Liver (tissue), 9 donors: ENCODE results near the gene LYSMD3. TPM values are rescaled to one million over a fixed set of nuclear protein-coding genes. Genes with fewer than 3 reads are reported as not detected.

Experiments used
- DNase-seq: peaks from one replicate; pipeline ENCODE4 v3.0.0-alpha.2; 2017; ENCODE audit warnings: low spot score
- H3K27ac ChIP-seq, 2 donors: one replicate each; pipeline ENCODE4 v1.7.0; 2013; ENCODE audit warnings: inconsistent platforms in 2 of 2, low read length in 2 of 2, control low read depth in 1 of 2, low read depth in 1 of 2, mild to moderate bottlenecking in 1 of 2
- H3K27me3 ChIP-seq, 4 donors: one replicate each; pipeline versions ENCODE4 v1.6.1 to v1.7.0; 2013; ENCODE audit warnings: low read length in 3 of 4, inconsistent platforms in 1 of 4, mild to moderate bottlenecking in 1 of 4, moderate library complexity in 1 of 4; ENCODE audit not compliant: control insufficient read depth in 4 of 4, insufficient read depth in 4 of 4
- H3K36me3 ChIP-seq, 4 donors: one replicate each; pipeline versions ENCODE4 v1.6.1 to v1.7.0; 2013; ENCODE audit warnings: low read length in 3 of 4, mild to moderate bottlenecking in 3 of 4, low read depth in 1 of 4, moderate library complexity in 1 of 4; ENCODE audit not compliant: control insufficient read depth in 4 of 4, insufficient read depth in 3 of 4
- H3K4me1 ChIP-seq, 4 donors: one replicate each; pipeline versions ENCODE4 v1.6.1 to v1.7.0; 2013; ENCODE audit warnings: low read length in 3 of 4, mild to moderate bottlenecking in 3 of 4, moderate library complexity in 1 of 4; ENCODE audit not compliant: control insufficient read depth in 4 of 4, insufficient read depth in 4 of 4
- H3K4me3 ChIP-seq, 3 donors: one replicate each; pipeline versions ENCODE4 v1.6.1 to v1.7.0; 2013; ENCODE audit warnings: low read length in 3 of 3, control low read depth in 1 of 3, low read depth in 1 of 3, mild to moderate bottlenecking in 1 of 3
- H3K9ac ChIP-seq, 2 donors: one replicate each; pipeline ENCODE4 v1.7.0; 2013; ENCODE audit warnings: low read length in 2 of 2, mild to moderate bottlenecking in 2 of 2, moderate library complexity in 2 of 2, control low read depth in 1 of 2, low read depth in 1 of 2
- H3K9me3 ChIP-seq, 4 donors: one replicate each; pipeline versions ENCODE4 v1.6.1 to v1.7.0; 2013; ENCODE audit warnings: low read length in 3 of 4; ENCODE audit not compliant: control insufficient read depth in 4 of 4
- EGR1 ChIP-seq, 2 donors: IDR thresholded peaks; 2 replicates each; pipeline ENCODE4 v1.6.1; 2016 to 2018; ENCODE audit warnings: antibody characterized with exemption in 2 of 2, low read depth in 2 of 2
- FOXA1 ChIP-seq: IDR thresholded peaks from 2 replicates; pipeline ENCODE4 v1.6.1; 2016; ENCODE audit warnings: antibody characterized with exemption
- GABPA ChIP-seq, 2 donors: IDR thresholded peaks in 1 of 2; conservative IDR thresholded peaks in 1 of 2; 2 replicates each; pipeline ENCODE4 v1.6.1; 2016; ENCODE audit warnings: antibody characterized with exemption in 2 of 2, mild to moderate bottlenecking in 1 of 2, moderate library complexity in 1 of 2
- HNF4G ChIP-seq: IDR thresholded peaks from 2 replicates; pipeline ENCODE4 v1.6.1; 2016; ENCODE audit warnings: antibody characterized with exemption
- JUND ChIP-seq, 2 donors: IDR thresholded peaks; 2 replicates each; pipeline ENCODE4 v1.6.1; 2016; ENCODE audit warnings: antibody characterized with exemption in 2 of 2
- NR2F2 ChIP-seq: IDR thresholded peaks from 2 replicates; pipeline ENCODE4 v1.6.1; 2016; ENCODE audit warnings: antibody characterized with exemption
- RAD21 ChIP-seq, 2 donors: IDR thresholded peaks; 2 replicates each; pipeline ENCODE4 v1.6.1; 2016; ENCODE audit warnings: antibody characterized with exemption in 2 of 2, mild to moderate bottlenecking in 2 of 2
- RXRA ChIP-seq, 2 donors: IDR thresholded peaks; 2 replicates each; pipeline ENCODE4 v1.6.1; 2017 to 2018; ENCODE audit warnings: antibody characterized with exemption in 2 of 2, mild to moderate bottlenecking in 1 of 2
- SP1 ChIP-seq: IDR thresholded peaks from 2 replicates; pipeline ENCODE4 v1.6.1; 2018; ENCODE audit warnings: antibody characterized with exemption, mild to moderate bottlenecking
- YY1 ChIP-seq: IDR thresholded peaks from 2 replicates; pipeline ENCODE4 v1.6.1; 2016; ENCODE audit warnings: antibody characterized with exemption, mild to moderate bottlenecking
- WGBS: extraction: QIAGEN DNeasy Blood & Tissue Kit; methylation state at CpG from one replicate; pipeline ENCODE4 v1.1.7; 2013; 5-methylcytosine and 5-hydroxymethylcytosine counted together
- polyA plus RNA-seq, 2 donors: library from polyadenylated mRNA; stranded (reverse) in 1 of 2; unstranded in 1 of 2; fragments of 200-250 nt in 1 of 2; fragments of >200 nt in 1 of 2; fragmentation: Nextera tagmentation in 1 of 2; extraction: Ambion mirVana in 1 of 2; gene quantifications; one replicate each; pipeline versions ENCODE4 v1.2.1 to v1.2.3, GENCODE V29; 2013 to 2015
- total RNA-seq, 2 donors: library from RNA; depleted of rRNA; stranded (reverse); fragments of >200 nt; gene quantifications; one replicate each; pipeline ENCODE4 v1.2.3, GENCODE V29; 2014
- TF ChIP-seq, protein P1 (sequence below): IDR thresholded peaks from 2 replicates; pipeline ENCODE4 v1.6.1; 2016; ENCODE audit warnings: antibody characterized with exemption
- TF ChIP-seq, protein P2 (sequence below): IDR thresholded peaks from 2 replicates; pipeline ENCODE4 v1.6.1; 2016; ENCODE audit warnings: antibody characterized with exemption
- TF ChIP-seq, protein P3 (sequence below): fragments of 150-350 bp; IDR thresholded peaks from 2 replicates; pipeline ENCODE4 v1.5.1; 2017; ENCODE audit warnings: improper control_type of control experiment, low read depth, low read length; ENCODE audit not compliant: missing input control
- TF ChIP-seq, protein P4 (sequence below): IDR thresholded peaks from 2 replicates; pipeline ENCODE4 v1.6.1; 2016; ENCODE audit warnings: antibody characterized with exemption, mild to moderate bottlenecking
- donor health status: healthy.
- donor health status: healthy.
- donor health status: healthy.
- donor health status: healthy.
- donor health status: healthy.

The LYSMD3 gene
- total and polyA plus RNA-seq, 4 donors, result 8.8 to 23.6 (median 11.0) TPM

DNA sequence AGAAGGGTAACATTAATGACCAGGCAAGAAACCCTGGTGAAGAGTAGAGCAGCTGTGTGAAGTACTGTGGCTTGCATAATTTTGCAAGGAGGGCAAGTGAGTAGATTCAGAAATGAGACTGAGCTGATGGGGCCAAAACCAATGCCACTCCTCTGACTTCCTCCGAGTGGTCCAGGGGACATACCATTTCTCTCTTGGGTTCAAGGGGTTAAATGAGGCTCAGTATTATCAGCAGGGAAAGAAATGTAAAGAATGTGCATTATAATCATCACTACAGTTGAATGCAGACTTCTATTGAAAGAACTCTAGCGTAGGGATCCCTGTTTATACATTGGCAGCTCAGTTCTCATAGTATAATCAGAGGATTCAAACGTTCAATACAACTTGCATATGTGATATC lies 44.8 kb downstream of the LYSMD3 start:
- no peaks in the 10 kb centered on the region for H3K4me1 ChIP-seq

DNA sequence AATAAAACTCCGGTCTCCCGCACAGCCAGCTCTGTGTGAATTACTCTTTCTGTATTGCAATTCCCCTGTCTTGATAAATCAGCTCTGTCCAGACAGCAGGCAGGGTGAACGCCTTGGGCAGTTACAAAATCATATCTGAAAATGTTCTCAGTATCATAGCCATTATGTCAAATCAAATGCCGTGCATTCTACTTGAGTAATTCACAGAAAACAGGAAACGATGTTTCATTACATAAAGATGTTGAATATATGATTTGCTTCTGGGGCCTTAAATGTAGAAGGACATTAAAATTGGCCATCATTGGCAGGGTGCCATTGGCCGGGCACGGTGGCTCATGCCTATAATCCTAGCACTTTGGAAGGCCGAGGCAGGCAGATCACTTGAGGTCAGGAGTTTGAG lies 46.2 kb downstream of the LYSMD3 start:
- H3K36me3 ChIP-seq, result no peaks in the 10 kb centered on the region
- TF ChIP-seq, protein P1, sequence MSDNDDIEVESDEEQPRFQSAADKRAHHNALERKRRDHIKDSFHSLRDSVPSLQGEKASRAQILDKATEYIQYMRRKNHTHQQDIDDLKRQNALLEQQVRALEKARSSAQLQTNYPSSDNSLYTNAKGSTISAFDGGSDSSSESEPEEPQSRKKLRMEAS, result no peak
- no peak for TF ChIP-seq JUND (IDR thresholded peaks at IDR 0.05)
- no peak for TF ChIP-seq FOXA1
- TF ChIP-seq YY1, result no peak
- TF ChIP-seq SP1, result no peak
- no peak for TF ChIP-seq NR2F2
- no peak for TF ChIP-seq RXRA (IDR thresholded peaks at IDR 0.05)
- TF ChIP-seq HNF4G, result no peak
- TF ChIP-seq, protein P2, sequence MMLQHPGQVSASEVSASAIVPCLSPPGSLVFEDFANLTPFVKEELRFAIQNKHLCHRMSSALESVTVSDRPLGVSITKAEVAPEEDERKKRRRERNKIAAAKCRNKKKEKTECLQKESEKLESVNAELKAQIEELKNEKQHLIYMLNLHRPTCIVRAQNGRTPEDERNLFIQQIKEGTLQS, result no peak
- TF ChIP-seq, protein P3, sequence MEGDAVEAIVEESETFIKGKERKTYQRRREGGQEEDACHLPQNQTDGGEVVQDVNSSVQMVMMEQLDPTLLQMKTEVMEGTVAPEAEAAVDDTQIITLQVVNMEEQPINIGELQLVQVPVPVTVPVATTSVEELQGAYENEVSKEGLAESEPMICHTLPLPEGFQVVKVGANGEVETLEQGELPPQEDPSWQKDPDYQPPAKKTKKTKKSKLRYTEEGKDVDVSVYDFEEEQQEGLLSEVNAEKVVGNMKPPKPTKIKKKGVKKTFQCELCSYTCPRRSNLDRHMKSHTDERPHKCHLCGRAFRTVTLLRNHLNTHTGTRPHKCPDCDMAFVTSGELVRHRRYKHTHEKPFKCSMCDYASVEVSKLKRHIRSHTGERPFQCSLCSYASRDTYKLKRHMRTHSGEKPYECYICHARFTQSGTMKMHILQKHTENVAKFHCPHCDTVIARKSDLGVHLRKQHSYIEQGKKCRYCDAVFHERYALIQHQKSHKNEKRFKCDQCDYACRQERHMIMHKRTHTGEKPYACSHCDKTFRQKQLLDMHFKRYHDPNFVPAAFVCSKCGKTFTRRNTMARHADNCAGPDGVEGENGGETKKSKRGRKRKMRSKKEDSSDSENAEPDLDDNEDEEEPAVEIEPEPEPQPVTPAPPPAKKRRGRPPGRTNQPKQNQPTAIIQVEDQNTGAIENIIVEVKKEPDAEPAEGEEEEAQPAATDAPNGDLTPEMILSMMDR, result no peak
- no peak for TF ChIP-seq RAD21 (IDR thresholded peaks at IDR 0.05)
- TF ChIP-seq GABPA (IDR thresholded peaks at IDR 0.05 in 1 of 2, conservative IDR thresholded peaks at IDR 0.05 in 1 of 2), result no peak
- DNase-seq, result no peak

More for the DNA sequence above, 44.8 kb downstream of the LYSMD3 start:
- Histone ChIP-seq H3K27ac (no peak overlapping the region), H3K9me3 (no peaks in the 10 kb centered on the region), H3K9ac (no peak overlapping the region), H3K27me3 (no peaks in the 10 kb centered on the region), H3K4me3 (no peak overlapping the region), H3K36me3 (no peaks in the 10 kb centered on the region)
- 79% methylated on average over 3 of the region's 3 CpGs for WGBS
- TF ChIP-seq, protein P4, sequence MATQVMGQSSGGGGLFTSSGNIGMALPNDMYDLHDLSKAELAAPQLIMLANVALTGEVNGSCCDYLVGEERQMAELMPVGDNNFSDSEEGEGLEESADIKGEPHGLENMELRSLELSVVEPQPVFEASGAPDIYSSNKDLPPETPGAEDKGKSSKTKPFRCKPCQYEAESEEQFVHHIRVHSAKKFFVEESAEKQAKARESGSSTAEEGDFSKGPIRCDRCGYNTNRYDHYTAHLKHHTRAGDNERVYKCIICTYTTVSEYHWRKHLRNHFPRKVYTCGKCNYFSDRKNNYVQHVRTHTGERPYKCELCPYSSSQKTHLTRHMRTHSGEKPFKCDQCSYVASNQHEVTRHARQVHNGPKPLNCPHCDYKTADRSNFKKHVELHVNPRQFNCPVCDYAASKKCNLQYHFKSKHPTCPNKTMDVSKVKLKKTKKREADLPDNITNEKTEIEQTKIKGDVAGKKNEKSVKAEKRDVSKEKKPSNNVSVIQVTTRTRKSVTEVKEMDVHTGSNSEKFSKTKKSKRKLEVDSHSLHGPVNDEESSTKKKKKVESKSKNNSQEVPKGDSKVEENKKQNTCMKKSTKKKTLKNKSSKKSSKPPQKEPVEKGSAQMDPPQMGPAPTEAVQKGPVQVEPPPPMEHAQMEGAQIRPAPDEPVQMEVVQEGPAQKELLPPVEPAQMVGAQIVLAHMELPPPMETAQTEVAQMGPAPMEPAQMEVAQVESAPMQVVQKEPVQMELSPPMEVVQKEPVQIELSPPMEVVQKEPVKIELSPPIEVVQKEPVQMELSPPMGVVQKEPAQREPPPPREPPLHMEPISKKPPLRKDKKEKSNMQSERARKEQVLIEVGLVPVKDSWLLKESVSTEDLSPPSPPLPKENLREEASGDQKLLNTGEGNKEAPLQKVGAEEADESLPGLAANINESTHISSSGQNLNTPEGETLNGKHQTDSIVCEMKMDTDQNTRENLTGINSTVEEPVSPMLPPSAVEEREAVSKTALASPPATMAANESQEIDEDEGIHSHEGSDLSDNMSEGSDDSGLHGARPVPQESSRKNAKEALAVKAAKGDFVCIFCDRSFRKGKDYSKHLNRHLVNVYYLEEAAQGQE, result no peak
- DNase-seq, result no peak

DNA sequence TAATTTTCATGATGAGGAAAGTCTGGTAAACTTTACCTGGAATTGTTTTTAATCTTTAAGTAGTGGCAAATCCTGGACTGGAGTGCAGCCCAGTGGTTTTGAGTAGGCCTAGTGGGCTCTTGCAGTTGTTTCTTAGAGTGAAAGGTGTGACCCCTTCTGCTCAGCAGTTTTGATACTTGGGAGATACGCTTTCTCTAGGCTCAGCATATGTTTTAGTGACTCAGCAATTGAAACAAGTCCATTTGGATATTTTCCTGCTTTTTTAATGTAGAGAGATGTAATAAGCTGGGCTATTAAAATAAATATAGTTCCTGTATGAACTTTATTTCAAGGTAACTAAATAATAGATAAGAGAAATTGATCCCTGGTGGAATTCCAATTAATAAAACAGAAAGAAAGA lies 48.7 kb downstream of the LYSMD3 start:
- Histone ChIP-seq H3K27ac (no peak overlapping the region), H3K4me1 (peaks cover 0 to 11% (median 1%) of the 10 kb centered on the region in 4 donors), H3K9ac (no peak overlapping the region), H3K27me3 (no peaks in the 10 kb centered on the region), H3K36me3 (no peaks in the 10 kb centered on the region), H3K9me3 (no peaks in the 10 kb centered on the region), H3K4me3 (no peak overlapping the region)
- no peak for DNase-seq
- 99% methylated on average over 1 of the region's 1 CpG for WGBS
- TF ChIP-seq, protein P2, result no peak
- TF ChIP-seq EGR1 (IDR thresholded peaks at IDR 0.05; ENCODE audit: low read depth in 2 of 2) (no peak), HNF4G (no peak)

More for the DNA sequence above, 46.2 kb downstream of the LYSMD3 start:
- no peak overlapping the region for H3K9ac ChIP-seq
- H3K4me3 ChIP-seq, result no peak overlapping the region
- H3K4me1 ChIP-seq, result no peaks in the 10 kb centered on the region
- H3K27me3 ChIP-seq, result no peaks in the 10 kb centered on the region
- 95% methylated on average over 8 of the region's 8 CpGs for WGBS
- no peak overlapping the region for H3K27ac ChIP-seq
- no peaks in the 10 kb centered on the region for H3K9me3 ChIP-seq
